ENCODE measurements around the gene PPP5C. TPM values are rescaled to one million over a fixed set of nuclear protein-coding genes. Genes with fewer than 3 reads are reported as not detected.
A peak's percentile ranks its signal among the peaks of the same experiment; 100 is the strongest.
"Not testable (repeated sequence)": the region's sequence is repeated elsewhere in the genome, so short reads cannot be mapped to it uniquely, and the experiment has no call there.

PPP5C gene
- total RNA-seq, 1 donor from 2014 or later: 31.3 TPM

- H3K4me3 ChIP-seq (ENCODE audit: low read depth, low read length): peak overlapping the region; percentile 9
- DNase-seq (ENCODE audit: low read depth) (no peak), FAIRE-seq (no peak)
- peak; percentile 67 for TF ChIP-seq CTCF (IDR thresholded peaks at IDR 0.05; ENCODE audit: insufficient read depth, low read length, severe bottlenecking)
- H3K36me3 ChIP-seq (ENCODE audit: control insufficient read depth, insufficient read depth, low read length): peaks cover 12% of the 10 kb centered on the region
- H3K27me3 ChIP-seq (ENCODE audit: control insufficient read depth, insufficient read depth, low read length): no peaks in the 10 kb centered on the region
Measured at GRCh38 chr19:46372901-46373490, 26.1 kb downstream of the PPP5C start.

DNA sequence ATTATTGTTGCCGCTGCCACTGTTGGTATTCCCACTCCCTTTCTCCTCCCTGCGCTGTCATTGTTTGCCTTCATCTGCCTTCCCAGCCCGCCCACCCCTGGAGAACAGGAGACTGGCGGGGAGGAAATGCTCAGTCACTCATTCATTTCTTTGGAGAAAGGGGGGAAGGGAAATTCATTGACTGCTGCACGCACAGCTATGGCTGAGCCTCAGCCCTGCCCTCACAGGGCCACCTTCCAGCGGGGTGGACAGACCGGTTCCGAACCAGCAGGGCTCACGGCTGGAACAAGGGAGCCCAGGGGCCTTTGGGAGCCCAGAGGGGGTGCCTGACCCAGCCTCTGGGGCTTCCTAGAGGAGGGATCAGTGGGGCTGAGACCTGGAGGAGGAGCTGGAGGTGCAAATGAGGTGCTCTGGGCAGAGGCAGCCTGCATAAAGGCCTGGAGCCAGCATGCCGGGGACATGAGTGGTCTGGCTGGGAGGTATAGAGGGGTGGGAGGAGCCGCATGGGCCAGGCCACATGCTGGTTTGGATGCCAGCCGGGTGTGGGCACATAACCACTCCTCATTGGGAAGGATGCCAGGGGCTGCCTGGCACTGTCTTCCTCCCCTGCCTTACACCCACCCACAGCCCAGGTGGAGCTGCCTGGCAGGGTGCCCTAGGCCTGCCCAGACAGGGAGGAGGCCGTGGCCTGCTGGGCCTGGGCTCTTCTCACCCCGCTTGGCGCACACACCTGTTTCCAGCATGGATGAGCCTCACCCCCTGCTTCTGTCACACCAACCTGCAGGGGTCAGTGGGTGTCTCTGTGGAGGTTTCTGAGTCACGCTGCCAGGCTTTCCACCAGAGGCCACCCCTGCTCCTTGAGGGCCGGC is 26.8 kb downstream of the PPP5C start:
- no peak overlapping the region for H3K4me3 ChIP-seq (ENCODE audit: low read depth, low read length)
- TF ChIP-seq CTCF (IDR thresholded peaks at IDR 0.05; ENCODE audit: insufficient read depth, low read length, severe bottlenecking): no peak
- peak; percentile 100 for FAIRE-seq
- peak; percentile 98 for DNase-seq (ENCODE audit: low read depth)
- peaks cover 13% of the 10 kb centered on the region for H3K36me3 ChIP-seq (ENCODE audit: control insufficient read depth, insufficient read depth, low read length)
- no peaks in the 10 kb centered on the region for H3K27me3 ChIP-seq (ENCODE audit: control insufficient read depth, insufficient read depth, low read length)

DNA sequence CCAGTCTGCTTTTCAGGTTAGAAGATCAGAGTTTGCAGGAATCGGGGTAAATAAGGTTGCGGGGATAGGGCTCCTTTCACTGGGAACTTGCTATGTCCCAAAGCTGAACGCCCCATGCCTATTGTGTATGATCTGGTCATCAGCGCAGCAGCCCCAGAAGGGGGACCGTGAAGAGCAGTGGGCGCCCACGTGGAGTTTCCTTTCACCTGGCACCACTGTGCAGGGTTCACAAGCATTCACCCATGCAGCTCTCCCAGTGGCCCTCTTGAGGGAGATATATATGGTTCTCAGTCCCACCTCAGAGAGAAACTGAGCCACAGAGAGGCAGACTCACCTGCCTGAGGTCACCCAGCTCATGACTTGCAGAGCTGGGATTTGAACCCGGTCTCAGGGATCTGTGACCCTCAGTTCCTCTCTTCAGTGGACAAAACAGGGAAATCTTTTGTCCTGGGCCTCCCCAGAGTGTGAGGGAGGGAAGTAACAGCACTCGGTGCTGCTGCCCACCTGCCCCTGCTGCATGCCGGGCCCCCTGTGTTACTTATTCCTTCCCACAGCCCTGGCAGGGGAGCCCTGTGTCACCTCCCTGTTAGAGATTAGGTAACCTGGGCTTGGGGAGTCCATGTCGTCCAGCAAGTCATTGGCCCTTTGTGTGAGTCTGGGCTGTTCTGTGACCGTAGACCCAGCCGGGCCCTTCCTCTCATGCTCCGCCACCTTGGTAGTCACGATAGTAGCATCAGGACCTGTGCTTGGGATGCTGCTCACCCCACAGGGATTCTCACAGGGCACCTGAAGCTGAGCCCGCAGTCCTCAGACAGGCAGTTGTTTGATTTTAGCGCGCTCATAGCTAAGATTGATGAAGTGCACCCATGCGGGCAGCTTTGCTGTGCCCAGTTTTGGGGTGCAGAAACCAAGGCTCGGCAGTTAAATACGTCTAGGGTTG is 27.9 kb downstream of the PPP5C start:
- H3K27me3 ChIP-seq (ENCODE audit: control insufficient read depth, insufficient read depth, low read length): no peaks in the 10 kb centered on the region
- peaks cover 13% of the 10 kb centered on the region for H3K36me3 ChIP-seq (ENCODE audit: control insufficient read depth, insufficient read depth, low read length)
- no peak for DNase-seq (ENCODE audit: low read depth)
- H3K4me3 ChIP-seq (ENCODE audit: low read depth, low read length): no peak overlapping the region
- FAIRE-seq: no peak
- TF ChIP-seq CTCF (IDR thresholded peaks at IDR 0.05; ENCODE audit: insufficient read depth, low read length, severe bottlenecking): no peak

DNA sequence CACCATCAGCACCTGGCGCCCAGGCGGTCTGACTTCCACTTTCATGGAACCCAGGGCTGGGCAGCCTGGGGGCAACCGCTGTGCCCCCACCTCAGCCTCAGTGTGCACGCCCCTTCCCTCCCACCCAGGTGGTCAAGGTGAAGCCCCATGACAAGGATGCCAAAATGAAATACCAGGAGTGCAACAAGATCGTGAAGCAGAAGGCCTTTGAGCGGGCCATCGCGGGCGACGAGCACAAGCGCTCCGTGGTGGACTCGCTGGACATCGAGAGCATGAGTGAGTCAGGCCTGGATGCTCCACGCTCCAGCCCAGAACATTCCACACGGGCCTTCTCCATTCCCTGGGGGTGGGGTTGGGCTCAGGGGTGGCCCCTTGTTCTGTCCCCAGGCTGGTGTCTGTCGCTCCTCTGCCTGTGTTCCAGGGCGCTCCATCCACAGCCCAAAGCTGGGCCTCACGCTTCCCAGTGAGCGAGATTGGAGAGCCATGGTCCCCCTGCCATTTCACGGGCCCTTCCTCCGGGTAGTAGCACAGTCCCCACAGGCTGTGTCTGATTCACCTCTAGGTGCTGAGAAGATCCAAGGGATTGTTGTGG is 28.7 kb downstream of the PPP5C start:
- H3K27me3 ChIP-seq (ENCODE audit: control insufficient read depth, insufficient read depth, low read length); DNase-seq (ENCODE audit: low read depth); H3K4me3 ChIP-seq (ENCODE audit: low read depth, low read length): not testable (repeated sequence)
- peak; percentile 84 for FAIRE-seq
- H3K36me3 ChIP-seq (ENCODE audit: control insufficient read depth, insufficient read depth, low read length): peaks cover 13% of the 10 kb centered on the region

DNA sequence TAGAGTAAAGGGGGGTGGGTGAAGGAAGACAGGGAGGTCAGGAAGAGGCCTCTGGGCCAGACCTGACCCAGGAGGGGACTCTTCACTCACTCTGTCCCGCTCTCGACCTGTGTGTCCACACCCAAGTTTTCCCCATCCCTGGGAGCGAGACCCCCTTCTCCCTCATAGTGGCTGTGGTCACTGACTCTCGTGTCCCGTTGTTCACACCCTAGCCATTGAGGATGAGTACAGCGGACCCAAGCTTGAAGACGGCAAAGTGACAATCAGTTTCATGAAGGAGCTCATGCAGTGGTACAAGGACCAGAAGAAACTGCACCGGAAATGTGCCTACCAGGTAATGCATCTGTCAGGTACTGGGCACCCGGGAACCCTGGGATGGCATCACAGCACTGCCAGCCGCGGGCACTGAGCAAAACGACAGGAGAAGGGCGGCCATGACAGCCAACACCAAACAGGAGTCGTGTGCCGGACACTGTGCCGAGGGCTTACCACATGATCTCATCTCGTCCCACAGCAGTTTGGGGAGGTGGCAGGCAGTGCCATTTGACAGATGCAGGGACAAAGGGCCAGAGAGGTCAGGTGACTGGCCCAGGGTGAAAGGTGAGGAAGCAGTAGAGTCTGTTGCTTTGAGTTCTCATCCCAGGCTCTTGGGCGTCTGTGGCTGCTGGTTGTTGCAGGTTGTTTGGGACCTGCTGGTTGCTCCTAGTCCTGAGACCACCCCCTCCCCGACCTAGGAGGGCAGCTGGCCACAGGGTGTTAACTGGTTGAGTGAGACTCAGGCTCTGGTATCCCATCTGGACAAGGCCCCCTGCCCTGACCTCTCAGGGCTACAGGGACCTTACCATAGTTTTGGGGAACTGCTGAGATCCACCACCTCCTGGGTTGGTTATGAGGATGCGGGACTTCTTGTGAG is 29.6 kb downstream of the PPP5C start:
- no peak for TF ChIP-seq CTCF (IDR thresholded peaks at IDR 0.05; ENCODE audit: insufficient read depth, low read length, severe bottlenecking)
- FAIRE-seq (no peak), DNase-seq (ENCODE audit: low read depth) (no peak)
- H3K27me3 ChIP-seq (ENCODE audit: control insufficient read depth, insufficient read depth, low read length): no peaks in the 10 kb centered on the region
- H3K36me3 ChIP-seq (ENCODE audit: control insufficient read depth, insufficient read depth, low read length): peaks cover 13% of the 10 kb centered on the region
- H3K4me3 ChIP-seq (ENCODE audit: low read depth, low read length): no peak overlapping the region
